GM23248 (cell line): ENCODE measurements around the gene COL19A1.

Source experiments
- EZH2 ChIP-seq: fragments of 200-600 bp; sonication (generic); IDR thresholded peaks from 2 replicates; pipeline ENCODE4 v1.6.1; 2018; ENCODE audit warnings: antibody characterized with exemption, mild to moderate bottlenecking; ENCODE audit not compliant: insufficient read depth, poor library complexity, severe bottlenecking
- EZH2phosphoT487 ChIP-seq: fragments of 200-600 bp; sonication (generic); IDR thresholded peaks from 2 replicates; pipeline ENCODE4 v1.6.1; 2018; ENCODE audit warnings: antibody characterized with exemption, moderate library complexity, mild to moderate bottlenecking, low read depth; ENCODE audit not compliant: insufficient read depth

- no peak for TF ChIP-seq EZH2
- TF ChIP-seq EZH2phosphoT487: no peak
Observed at GRCh38 chr6:70062010-70062409, 195.7 kb downstream of the COL19A1 start.
